Hepatocyte (in vitro differentiated cells): ENCODE results near the gene AP4E1.

ENCODE experiments used
- EZH2 ChIP-seq: fragments of 200-600 bp; sonication (generic); IDR thresholded peaks from 2 replicates; pipeline ENCODE4 v1.6.1; 2016; ENCODE audit warnings: antibody characterized with exemption, mild to moderate bottlenecking, borderline replicate concordance
- EZH2phosphoT487 ChIP-seq: fragments of 200-600 bp; sonication (generic); IDR thresholded peaks from one replicate; pipeline ENCODE4 v1.6.1; 2018; ENCODE audit warnings: antibody characterized with exemption, mild to moderate bottlenecking, low read depth, moderate library complexity; ENCODE audit not compliant: unreplicated experiment, severe bottlenecking
- TF ChIP-seq, protein P1 (sequence below): fragments of 200-600 bp; sonication (generic); IDR thresholded peaks from 2 replicates; pipeline ENCODE4 v1.5.1; 2016; ENCODE audit warnings: antibody characterized with exemption, mild to moderate bottlenecking; ENCODE audit not compliant: poor library complexity

GRCh38 chr15:51024735-51025453 lies 116.4 kb downstream of the AP4E1 start:
- no peak for TF ChIP-seq EZH2
- TF ChIP-seq, protein P1, sequence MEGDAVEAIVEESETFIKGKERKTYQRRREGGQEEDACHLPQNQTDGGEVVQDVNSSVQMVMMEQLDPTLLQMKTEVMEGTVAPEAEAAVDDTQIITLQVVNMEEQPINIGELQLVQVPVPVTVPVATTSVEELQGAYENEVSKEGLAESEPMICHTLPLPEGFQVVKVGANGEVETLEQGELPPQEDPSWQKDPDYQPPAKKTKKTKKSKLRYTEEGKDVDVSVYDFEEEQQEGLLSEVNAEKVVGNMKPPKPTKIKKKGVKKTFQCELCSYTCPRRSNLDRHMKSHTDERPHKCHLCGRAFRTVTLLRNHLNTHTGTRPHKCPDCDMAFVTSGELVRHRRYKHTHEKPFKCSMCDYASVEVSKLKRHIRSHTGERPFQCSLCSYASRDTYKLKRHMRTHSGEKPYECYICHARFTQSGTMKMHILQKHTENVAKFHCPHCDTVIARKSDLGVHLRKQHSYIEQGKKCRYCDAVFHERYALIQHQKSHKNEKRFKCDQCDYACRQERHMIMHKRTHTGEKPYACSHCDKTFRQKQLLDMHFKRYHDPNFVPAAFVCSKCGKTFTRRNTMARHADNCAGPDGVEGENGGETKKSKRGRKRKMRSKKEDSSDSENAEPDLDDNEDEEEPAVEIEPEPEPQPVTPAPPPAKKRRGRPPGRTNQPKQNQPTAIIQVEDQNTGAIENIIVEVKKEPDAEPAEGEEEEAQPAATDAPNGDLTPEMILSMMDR, result no peak
- no peak for TF ChIP-seq EZH2phosphoT487
